ENCODE results near the gene ECI1. TPM values are rescaled to one million over a fixed set of nuclear protein-coding genes. Genes with fewer than 3 reads are reported as not detected.
"Not testable (repeated sequence)": the region's sequence is repeated elsewhere in the genome, so short reads cannot be mapped to it uniquely, and the experiment has no call there.

ECI1 gene
- polyA plus RNA-seq, 1 experiment: 63.9 TPM

DNA sequence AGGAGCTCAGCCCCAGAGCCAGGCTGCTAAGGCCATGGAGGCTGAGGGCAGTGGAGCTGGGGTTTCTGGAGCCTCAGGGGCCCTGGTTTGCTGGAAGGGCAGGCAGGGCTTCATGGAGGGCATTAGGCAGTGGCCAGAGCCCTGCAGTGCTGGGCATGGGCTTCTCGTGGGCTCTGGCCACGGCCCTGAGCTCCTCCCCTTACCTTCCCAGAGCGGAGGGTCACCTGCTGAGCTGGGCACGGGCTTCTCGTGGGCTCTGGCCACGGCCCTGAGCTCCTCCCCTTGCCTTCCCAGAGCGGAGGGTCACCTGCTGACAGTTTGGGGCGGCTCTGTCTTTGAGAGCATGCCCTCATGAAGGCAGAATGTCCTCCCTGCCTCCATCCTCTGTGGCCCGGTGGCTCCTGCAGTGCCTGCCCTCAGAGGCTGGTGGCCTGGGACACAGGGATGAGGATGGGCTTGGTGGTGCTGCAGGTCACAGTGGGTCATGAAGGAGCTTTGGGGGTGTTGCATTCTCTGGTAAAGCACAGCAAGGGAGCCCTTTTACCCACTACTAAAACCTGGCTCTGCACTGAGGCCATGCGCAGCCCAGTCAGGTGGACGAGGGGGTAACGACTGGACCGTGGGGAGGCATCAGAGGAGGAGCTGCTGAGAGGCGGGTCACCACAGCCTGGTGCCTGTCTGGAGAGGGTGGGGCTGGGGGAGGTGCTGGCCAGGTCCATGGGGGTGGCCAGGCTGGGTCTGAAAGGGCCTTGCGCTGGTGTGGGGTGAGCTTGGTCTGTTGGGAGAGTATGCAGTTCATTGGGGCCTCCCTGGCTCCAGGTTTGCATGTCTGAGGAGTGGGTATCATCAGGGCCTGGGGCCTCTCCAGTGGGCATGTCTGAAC lies 19.4 kb upstream of the ECI1 start:
- DNase-seq (ENCODE audit: low read depth): no peak
- TF ChIP-seq, protein P1, sequence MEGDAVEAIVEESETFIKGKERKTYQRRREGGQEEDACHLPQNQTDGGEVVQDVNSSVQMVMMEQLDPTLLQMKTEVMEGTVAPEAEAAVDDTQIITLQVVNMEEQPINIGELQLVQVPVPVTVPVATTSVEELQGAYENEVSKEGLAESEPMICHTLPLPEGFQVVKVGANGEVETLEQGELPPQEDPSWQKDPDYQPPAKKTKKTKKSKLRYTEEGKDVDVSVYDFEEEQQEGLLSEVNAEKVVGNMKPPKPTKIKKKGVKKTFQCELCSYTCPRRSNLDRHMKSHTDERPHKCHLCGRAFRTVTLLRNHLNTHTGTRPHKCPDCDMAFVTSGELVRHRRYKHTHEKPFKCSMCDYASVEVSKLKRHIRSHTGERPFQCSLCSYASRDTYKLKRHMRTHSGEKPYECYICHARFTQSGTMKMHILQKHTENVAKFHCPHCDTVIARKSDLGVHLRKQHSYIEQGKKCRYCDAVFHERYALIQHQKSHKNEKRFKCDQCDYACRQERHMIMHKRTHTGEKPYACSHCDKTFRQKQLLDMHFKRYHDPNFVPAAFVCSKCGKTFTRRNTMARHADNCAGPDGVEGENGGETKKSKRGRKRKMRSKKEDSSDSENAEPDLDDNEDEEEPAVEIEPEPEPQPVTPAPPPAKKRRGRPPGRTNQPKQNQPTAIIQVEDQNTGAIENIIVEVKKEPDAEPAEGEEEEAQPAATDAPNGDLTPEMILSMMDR (IDR thresholded peaks at IDR 0.05; ENCODE audit: insufficient read depth, low read depth, low read length): no peak
- no peak overlapping the region for H3K4me3 ChIP-seq (ENCODE audit: low read depth, low read length)
- ChIA-PET POLR2A (no interaction called here), CTCF (interaction anchor here (0.9 to 1.5 kb wide), 3 partner anchors 10 to 231 kb away, joined by 3 to 4 read pairs (median 3); no protein-coding TSS in a partner anchor)
- H3K36me3 ChIP-seq (ENCODE audit: control insufficient read depth, insufficient read depth, low read length): peaks cover 2% of the 10 kb centered on the region
- H3K27me3 ChIP-seq (ENCODE audit: control insufficient read depth, insufficient read depth, low read length): no peaks in the 10 kb centered on the region

GRCh38 chr16:2270070-2270462 lies 18.7 kb upstream of the ECI1 start:
- H3K36me3 ChIP-seq (ENCODE audit: control insufficient read depth, insufficient read depth, low read length): peaks cover 2% of the 10 kb centered on the region
- H3K27me3 ChIP-seq (ENCODE audit: control insufficient read depth, insufficient read depth, low read length): no peaks in the 10 kb centered on the region
- TF ChIP-seq, protein P1 (IDR thresholded peaks at IDR 0.05; ENCODE audit: insufficient read depth, low read depth, low read length): no peak
- H3K4me3 ChIP-seq (ENCODE audit: low read depth, low read length): no peak overlapping the region
- no peak for DNase-seq (ENCODE audit: low read depth)
- POLR2A ChIA-PET: no interaction called here
- CTCF ChIA-PET: interaction anchor here (0.9 to 1.5 kb wide), 3 partner anchors 11 to 232 kb away, joined by 3 to 4 read pairs (median 3); no protein-coding TSS in a partner anchor

GRCh38 chr16:2267913-2268666 lies 16.7 kb upstream of the ECI1 start, which contains the start of gene RNPS1:
Gene RNPS1 (minus strand): TSS chr16:2268126. CDS start chr16:2264643, 3,483 bp downstream.
- H3K27me3 ChIP-seq (ENCODE audit: control insufficient read depth, insufficient read depth, low read length): no peaks in the 10 kb centered on the region
- CTCF ChIA-PET: interaction anchor here (0.6 to 0.9 kb wide), 2 partner anchors 16 to 22 kb away, joined by 3 to 4 read pairs; no protein-coding TSS in a partner anchor
- peak; percentile 46 for DNase-seq (ENCODE audit: low read depth)
- POLR2A ChIA-PET: no interaction called here
- H3K36me3 ChIP-seq (ENCODE audit: control insufficient read depth, insufficient read depth, low read length): peaks cover 12% of the 10 kb centered on the region
- TF ChIP-seq, protein P1 (IDR thresholded peaks at IDR 0.05; ENCODE audit: insufficient read depth, low read depth, low read length): no peak
- peak within 1 kb of the TSS; percentile 74 for H3K4me3 ChIP-seq (ENCODE audit: low read depth, low read length)

GRCh38 chr16:2267505-2267912 lies 16.1 kb upstream of the ECI1 start:
- H3K4me3 ChIP-seq (ENCODE audit: low read depth, low read length): peak overlapping the region; percentile 74
- H3K27me3 ChIP-seq (ENCODE audit: control insufficient read depth, insufficient read depth, low read length); DNase-seq (ENCODE audit: low read depth); POLR2A ChIA-PET; CTCF ChIA-PET: not testable (repeated sequence)
- H3K36me3 ChIP-seq (ENCODE audit: control insufficient read depth, insufficient read depth, low read length): peaks cover 13% of the 10 kb centered on the region

- POLR2A ChIA-PET; DNase-seq (ENCODE audit: low read depth); H3K27me3 ChIP-seq (ENCODE audit: control insufficient read depth, insufficient read depth, low read length); CTCF ChIA-PET: not testable (repeated sequence)
- H3K4me3 ChIP-seq (ENCODE audit: low read depth, low read length): peak overlapping the region; percentile 74
- peaks cover 13% of the 10 kb centered on the region for H3K36me3 ChIP-seq (ENCODE audit: control insufficient read depth, insufficient read depth, low read length)
These were observed 15.5 kb upstream of the ECI1 start for GRCh38 chr16:2266887-2267286.

DNA sequence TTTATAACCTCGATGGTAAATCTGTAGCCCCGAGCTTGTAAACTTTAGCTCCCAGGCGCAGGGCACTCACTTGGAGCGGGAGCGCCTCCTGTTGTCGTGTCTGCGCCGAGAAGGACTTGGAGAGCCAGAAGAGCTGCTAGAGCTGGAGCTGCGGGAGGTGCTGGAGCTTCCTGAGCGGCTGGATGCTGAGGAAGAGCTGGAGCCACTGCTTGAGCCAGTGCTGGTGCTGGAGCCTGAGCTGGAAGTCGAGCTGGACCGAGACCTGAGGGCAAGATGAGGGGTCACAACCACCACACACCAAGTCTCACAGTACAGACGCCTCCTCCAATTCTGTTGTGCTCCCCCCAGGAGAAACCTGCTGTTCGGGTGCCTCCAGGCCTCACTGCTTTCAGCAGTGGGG lies 11.6 kb upstream of the ECI1 start:
- H3K27me3 ChIP-seq (ENCODE audit: control insufficient read depth, insufficient read depth, low read length); DNase-seq (ENCODE audit: low read depth); H3K4me3 ChIP-seq (ENCODE audit: low read depth, low read length); CTCF ChIA-PET; POLR2A ChIA-PET: not testable (repeated sequence)
- peaks cover 17% of the 10 kb centered on the region for H3K36me3 ChIP-seq (ENCODE audit: control insufficient read depth, insufficient read depth, low read length)

Measured in BJ (cell line).